Neuronal stem cell (in vitro differentiated cells): Measurements from ENCODE around the gene HABP4. TPM values are rescaled to one million over a fixed set of nuclear protein-coding genes. Genes with fewer than 3 reads are reported as not detected.
A peak's percentile ranks its signal among the peaks of the same experiment; 100 is the strongest.

Source experiments
- DNase-seq: peaks from one replicate; pipeline ENCODE4 v3.0.0-alpha.2; 2013; ENCODE audit warnings: low spot score
- H2AFZ ChIP-seq: one replicate; pipeline ENCODE4 v1.6.1; 2013; ENCODE audit warnings: mild to moderate bottlenecking, low read length, inconsistent platforms
- H2AK5ac ChIP-seq: 2 replicates; pipeline ENCODE4 v1.6.1; 2013; ENCODE audit warnings: low read depth, mild to moderate bottlenecking, inconsistent platforms, low read length, moderate library complexity, mixed read lengths
- H2BK120ac ChIP-seq: 2 replicates; pipeline ENCODE4 v1.6.1; 2013; ENCODE audit warnings: low read depth, mild to moderate bottlenecking, inconsistent platforms, low read length, moderate library complexity, mixed read lengths
- H2BK12ac ChIP-seq: one replicate; pipeline ENCODE4 v1.6.1; 2013; ENCODE audit warnings: low read length, inconsistent platforms
- H2BK15ac ChIP-seq: 2 replicates; pipeline ENCODE4 v1.6.1; 2013; ENCODE audit warnings: mild to moderate bottlenecking, low read length, inconsistent platforms, mixed read lengths
- H2BK5ac ChIP-seq: one replicate; pipeline ENCODE4 v1.6.1; 2013; ENCODE audit warnings: inconsistent platforms, mild to moderate bottlenecking, low read length, moderate library complexity
- H3K14ac ChIP-seq: one replicate; pipeline ENCODE4 v1.6.1; 2013; ENCODE audit warnings: low read length, inconsistent platforms
- H3K18ac ChIP-seq: 2 replicates; pipeline ENCODE4 v1.6.1; 2013; ENCODE audit warnings: low read length, inconsistent platforms
- H3K23ac ChIP-seq: 2 replicates; pipeline ENCODE4 v1.6.1; 2013; ENCODE audit warnings: low read depth, mild to moderate bottlenecking, mixed read lengths, low read length, inconsistent platforms; ENCODE audit not compliant: poor library complexity
- H3K27ac ChIP-seq: replicated peaks from 3 replicates; pipeline ENCODE4 v1.5.1; 2013; ENCODE audit warnings: low read length, inconsistent platforms
- H3K27me3 ChIP-seq, 3 experiments: 2 replicates each; pipeline ENCODE4 v1.6.1; 2013; ENCODE audit warnings: low read length in 3 of 3, mild to moderate bottlenecking in 2 of 3, inconsistent platforms in 1 of 3, low read depth in 1 of 3, mixed read lengths in 1 of 3, moderate library complexity in 1 of 3; ENCODE audit not compliant: control insufficient read depth in 3 of 3, insufficient read depth in 3 of 3
- H3K36me3 ChIP-seq, 2 donors: replicated peaks in 1 of 2; 2 replicates each; pipeline ENCODE4 v1.6.1; 2013; ENCODE audit warnings: low read length in 2 of 2; ENCODE audit not compliant: control insufficient read depth in 2 of 2, insufficient read depth in 2 of 2
- H3K4ac ChIP-seq: 2 replicates; pipeline ENCODE4 v1.6.1; 2013; ENCODE audit warnings: inconsistent platforms, mild to moderate bottlenecking, low read length, moderate library complexity
- H3K4me1 ChIP-seq, 2 donors: 1 replicate in 1 of 2; 2 replicates in 1 of 2; pipeline ENCODE4 v1.6.1; 2013; ENCODE audit warnings: low read length in 2 of 2, low read depth in 1 of 2; ENCODE audit not compliant: control insufficient read depth in 2 of 2, insufficient read depth in 1 of 2
- H3K4me2 ChIP-seq: one replicate; pipeline ENCODE4 v1.6.1; 2013; ENCODE audit warnings: mild to moderate bottlenecking, low read length, inconsistent platforms; ENCODE audit not compliant: insufficient read depth, poor library complexity, severe bottlenecking
- H3K4me3 ChIP-seq, 2 donors: 2 replicates each; pipeline ENCODE4 v1.5.1; 2013; ENCODE audit warnings: low read length in 2 of 2, mild to moderate bottlenecking in 2 of 2, inconsistent platforms in 1 of 2, moderate library complexity in 1 of 2
- H3K79me1 ChIP-seq: one replicate; pipeline ENCODE4 v1.6.1; 2013; ENCODE audit warnings: low read depth, mild to moderate bottlenecking, inconsistent platforms, low read length, moderate library complexity
- H3K9ac ChIP-seq: one replicate; pipeline ENCODE4 v1.6.1; 2013; ENCODE audit warnings: mild to moderate bottlenecking, low read depth, low read length, inconsistent platforms; ENCODE audit not compliant: poor library complexity
- H3K9me3 ChIP-seq, 2 donors: replicated peaks in 1 of 2; 2 replicates each; pipeline versions ENCODE3 to v1.6.1; 2013; ENCODE audit warnings: low read length in 2 of 2, mild to moderate bottlenecking in 2 of 2, inconsistent platforms in 1 of 2, low read depth in 1 of 2, mixed read lengths in 1 of 2, moderate library complexity in 1 of 2; ENCODE audit not compliant: control insufficient read depth in 2 of 2, insufficient read depth in 1 of 2
- H4K8ac ChIP-seq: one replicate; pipeline ENCODE4 v1.6.1; 2013; ENCODE audit warnings: low read depth, mild to moderate bottlenecking, inconsistent platforms, low read length, moderate library complexity
- H4K91ac ChIP-seq: one replicate; pipeline ENCODE4 v1.6.1; 2013; ENCODE audit warnings: low read length, low read depth, mild to moderate bottlenecking, inconsistent platforms; ENCODE audit not compliant: poor library complexity
- WGBS, 2 donors: extraction: QIAGEN DNeasy Blood & Tissue Kit; methylation state at CpG; one replicate each; pipeline ENCODE4 v1.1.7; 2013; ENCODE audit warnings: missing lambda C conversion rate in 2 of 2, mixed read lengths in 1 of 2; ENCODE audit not compliant: insufficient read length in 2 of 2, insufficient replicate concordance in 1 of 2; ENCODE audit errors: extremely low coverage in 2 of 2; 5-methylcytosine and 5-hydroxymethylcytosine counted together
- polyA plus RNA-seq, 2 experiments: library from polyadenylated mRNA; stranded (reverse); fragments of 200-250 nt; gene quantifications; one replicate each; pipeline ENCODE4 v1.2.3, GENCODE V29; 2013

HABP4 gene
- 21.5 TPM for polyA plus RNA-seq (2013, experiment 1 of 2)
- polyA plus RNA-seq (2013, experiment 2 of 2): 21.1 TPM

- peaks cover 3 to 8% of the 10 kb centered on the region in 2 donors for H3K4me1 ChIP-seq
- no peak within 1 kb of the TSS for H3K4ac ChIP-seq
- peaks cover 3% of the 10 kb centered on the region for H3K79me1 ChIP-seq
- peak within 1 kb of the TSS; percentile 99 for H3K14ac ChIP-seq
- H3K4me2 ChIP-seq: peak within 1 kb of the TSS; percentile 94
- H2BK15ac ChIP-seq: peak within 1 kb of the TSS; percentile 62
- peak within 1 kb of the TSS; percentile 87 for H3K18ac ChIP-seq
- peak within 1 kb of the TSS; percentile 44 for H3K27ac ChIP-seq
- peak within 1 kb of the TSS; percentile 99 for H2AFZ ChIP-seq
- H3K27me3 ChIP-seq: no peaks in the 10 kb centered on the region
- WGBS, 2 donors: no CpG with 5 or more reads among the region's 108 CpGs
- H3K9me3 ChIP-seq: no peaks in the 10 kb centered on the region
- no peak within 1 kb of the TSS for H4K8ac ChIP-seq
- H4K91ac ChIP-seq: no peak within 1 kb of the TSS
- H2BK5ac ChIP-seq: no peak within 1 kb of the TSS
- peak; percentile 94 for DNase-seq
- H3K4me3 ChIP-seq: peak within 1 kb of the TSS; percentile 71 to 99
- H3K9ac ChIP-seq: peak within 1 kb of the TSS; percentile 92
- H2BK12ac ChIP-seq: no peak within 1 kb of the TSS
- peak within 1 kb of the TSS; percentile 35 for H2BK120ac ChIP-seq
- peak within 1 kb of the TSS; percentile 28 for H2AK5ac ChIP-seq
- H3K23ac ChIP-seq: peak within 1 kb of the TSS; percentile 87
- H3K36me3 ChIP-seq: no peaks in the 10 kb centered on the region
Measured at GRCh38 chr9:96449845-96450612, at the start of gene HABP4. HABP4 (plus strand) TSS chr9:96450169; CDS start chr9:96450280, 111 bp downstream.

GRCh38 chr9:96408409-96409280 is 41.3 kb upstream of the HABP4 start:
- H4K8ac ChIP-seq: no peak overlapping the region
- H3K79me1 ChIP-seq: peaks cover 2% of the 10 kb centered on the region
- H2AFZ ChIP-seq: no peak overlapping the region
- no peak overlapping the region for H4K91ac ChIP-seq
- H3K4me3 ChIP-seq: no peak overlapping the region
- H2AK5ac ChIP-seq: no peak overlapping the region
- H3K14ac ChIP-seq: no peak overlapping the region
- no peak overlapping the region for H3K23ac ChIP-seq
- H2BK5ac ChIP-seq: no peak overlapping the region
- no peak overlapping the region for H2BK12ac ChIP-seq
- no peak overlapping the region for H3K9ac ChIP-seq
- no peak overlapping the region for H3K4ac ChIP-seq
- H3K36me3 ChIP-seq: peaks cover 7 to 54% of the 10 kb centered on the region in 2 donors
- no peak overlapping the region for H3K4me2 ChIP-seq
- no peak overlapping the region for H2BK120ac ChIP-seq
- peaks cover 0 to 11% of the 10 kb centered on the region in 2 donors for H3K9me3 ChIP-seq
- no CpG with 5 or more reads among the region's 9 CpGs for WGBS, 2 donors
- no peak overlapping the region for H3K27ac ChIP-seq
- no peaks in the 10 kb centered on the region for H3K27me3 ChIP-seq
- H3K4me1 ChIP-seq: peaks cover 0 to 1% of the 10 kb centered on the region in 2 donors
- DNase-seq: no peak
- no peak overlapping the region for H2BK15ac ChIP-seq
- no peak overlapping the region for H3K18ac ChIP-seq

GRCh38 chr9:96411129-96411838 is 38.7 kb upstream of the HABP4 start:
- Histone ChIP-seq H3K4me3 (no peak overlapping the region), H3K4me2 (no peak overlapping the region), H2BK5ac (no peak overlapping the region), H3K36me3 (peaks cover 9 to 55% of the 10 kb centered on the region in 2 donors), H3K79me1 (peaks cover 6% of the 10 kb centered on the region), H4K8ac (no peak overlapping the region), H4K91ac (no peak overlapping the region), H2AK5ac (no peak overlapping the region), H2BK12ac (no peak overlapping the region), H3K23ac (no peak overlapping the region), H3K14ac (no peak overlapping the region), H3K27ac (no peak overlapping the region), H3K9me3 (peaks cover 0 to 8% of the 10 kb centered on the region in 2 donors), H2AFZ (no peak overlapping the region), H2BK120ac (no peak overlapping the region), H3K4ac (no peak overlapping the region), H3K18ac (no peak overlapping the region), H2BK15ac (no peak overlapping the region), H3K27me3 (no peaks in the 10 kb centered on the region), H3K4me1 (peaks cover 0 to 4% of the 10 kb centered on the region in 2 donors), H3K9ac (no peak overlapping the region)
- no CpG with 5 or more reads among the region's 5 CpGs for WGBS, 2 donors
- no peak for DNase-seq
